Measurements from ENCODE around the gene EYA2.

DNA sequence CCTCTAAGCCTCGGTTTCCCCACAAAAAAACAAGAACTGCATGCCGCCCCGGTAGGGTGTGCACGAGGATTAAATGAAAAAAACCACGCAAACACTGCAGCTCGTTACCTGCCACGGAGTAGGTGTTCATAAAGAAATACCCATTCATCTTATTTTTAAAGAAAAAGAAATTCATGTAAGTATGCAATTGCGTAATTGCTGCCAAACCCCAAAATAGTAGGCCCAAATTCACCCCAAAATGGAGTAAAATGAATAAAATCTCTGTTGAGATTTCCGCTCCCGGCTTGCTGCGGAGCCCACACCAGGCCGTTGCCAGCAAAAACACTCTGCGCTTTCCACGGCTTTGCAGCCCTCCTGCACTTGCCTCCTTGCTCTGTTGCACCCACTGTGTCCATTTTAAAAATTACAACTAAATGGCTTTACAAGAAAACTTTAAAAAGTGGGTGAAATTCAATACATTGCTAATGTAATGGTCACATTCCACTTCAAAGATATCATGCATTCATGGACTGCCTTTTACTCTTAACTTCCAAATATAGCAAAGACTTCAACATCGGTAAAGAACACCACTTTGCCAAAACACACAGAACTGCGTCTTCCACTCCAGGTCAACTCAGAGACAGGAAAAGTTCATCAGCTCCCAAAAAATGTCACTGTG, 336.9 kb downstream of the EYA2 start:
- TF ChIP-seq POLR2A (IDR thresholded peaks at IDR 0.05): no peak
- TF ChIP-seq, protein P1, sequence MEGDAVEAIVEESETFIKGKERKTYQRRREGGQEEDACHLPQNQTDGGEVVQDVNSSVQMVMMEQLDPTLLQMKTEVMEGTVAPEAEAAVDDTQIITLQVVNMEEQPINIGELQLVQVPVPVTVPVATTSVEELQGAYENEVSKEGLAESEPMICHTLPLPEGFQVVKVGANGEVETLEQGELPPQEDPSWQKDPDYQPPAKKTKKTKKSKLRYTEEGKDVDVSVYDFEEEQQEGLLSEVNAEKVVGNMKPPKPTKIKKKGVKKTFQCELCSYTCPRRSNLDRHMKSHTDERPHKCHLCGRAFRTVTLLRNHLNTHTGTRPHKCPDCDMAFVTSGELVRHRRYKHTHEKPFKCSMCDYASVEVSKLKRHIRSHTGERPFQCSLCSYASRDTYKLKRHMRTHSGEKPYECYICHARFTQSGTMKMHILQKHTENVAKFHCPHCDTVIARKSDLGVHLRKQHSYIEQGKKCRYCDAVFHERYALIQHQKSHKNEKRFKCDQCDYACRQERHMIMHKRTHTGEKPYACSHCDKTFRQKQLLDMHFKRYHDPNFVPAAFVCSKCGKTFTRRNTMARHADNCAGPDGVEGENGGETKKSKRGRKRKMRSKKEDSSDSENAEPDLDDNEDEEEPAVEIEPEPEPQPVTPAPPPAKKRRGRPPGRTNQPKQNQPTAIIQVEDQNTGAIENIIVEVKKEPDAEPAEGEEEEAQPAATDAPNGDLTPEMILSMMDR (IDR thresholded peaks at IDR 0.05): no peak

Measured in adrenal gland (tissue), 5 donors.